ENCODE results near the gene PARVA.

The PARVA gene

GRCh38 chr11:12531020-12531419, 153.6 kb downstream of the PARVA start:
- DNase-seq (ENCODE audit: low spot score): no peak

GRCh38 chr11:12531681-12532080, 154.3 kb downstream of the PARVA start:
- no peak for DNase-seq (ENCODE audit: low spot score)

- DNase-seq (ENCODE audit: low spot score): no peak
Measured at GRCh38 chr11:12532580-12532979, 155.2 kb downstream of the PARVA start.

GRCh38 chr11:12534549-12534948, 157.2 kb downstream of the PARVA start:
- no peak for DNase-seq (ENCODE audit: low spot score)

- DNase-seq (ENCODE audit: low spot score): no peak
Measured at GRCh38 chr11:12535321-12535720, 157.9 kb downstream of the PARVA start.

GRCh38 chr11:12536566-12536965, 159.2 kb downstream of the PARVA start:
- no peak for DNase-seq (ENCODE audit: low spot score)

GRCh38 chr11:12537778-12538401, 160.5 kb downstream of the PARVA start:
- no peak for DNase-seq (ENCODE audit: low spot score)

- DNase-seq (ENCODE audit: low spot score): no peak
Measured at GRCh38 chr11:12538889-12539421, 161.6 kb downstream of the PARVA start.

GRCh38 chr11:12539572-12539971, 162.2 kb downstream of the PARVA start:
- peak; percentile 85 for DNase-seq (ENCODE audit: low spot score)

GRCh38 chr11:12540075-12540680, 162.8 kb downstream of the PARVA start:
- no peak for DNase-seq (ENCODE audit: low spot score)

GRCh38 chr11:12540913-12541582, 163.7 kb downstream of the PARVA start:
- no peak for DNase-seq (ENCODE audit: low spot score)

GRCh38 chr11:12541583-12542151, 164.3 kb downstream of the PARVA start:
- no peak for DNase-seq (ENCODE audit: low spot score)

- no peak for DNase-seq (ENCODE audit: low spot score)
Measured at GRCh38 chr11:12542186-12542935, 165.0 kb downstream of the PARVA start.

- DNase-seq (ENCODE audit: low spot score): no peak
Measured at GRCh38 chr11:12543596-12544415, 166.4 kb downstream of the PARVA start.

GRCh38 chr11:12544986-12545775, 167.8 kb downstream of the PARVA start:
- DNase-seq (ENCODE audit: low spot score): no peak

GRCh38 chr11:12546122-12546521, 168.8 kb downstream of the PARVA start:
- no peak for DNase-seq (ENCODE audit: low spot score)

- no peak for DNase-seq (ENCODE audit: low spot score)
Measured at GRCh38 chr11:12546660-12547059, 169.3 kb downstream of the PARVA start.

GRCh38 chr11:12547953-12548650, 170.7 kb downstream of the PARVA start:
- no peak for DNase-seq (ENCODE audit: low spot score)

- DNase-seq (ENCODE audit: low spot score): no peak
Measured at GRCh38 chr11:12552692-12553091, 175.3 kb downstream of the PARVA start.

- no peak for DNase-seq (ENCODE audit: low spot score)
Measured at GRCh38 chr11:12554122-12554521, 176.8 kb downstream of the PARVA start.
